Right kidney (tissue), 1 donor: Measurements from ENCODE around the gene USP22.
"Not testable (repeated sequence)": the region's sequence is repeated elsewhere in the genome, so short reads cannot be mapped to it uniquely, and the experiment has no call there.

ENCODE experiments used
- DNase-seq: peaks from one replicate; pipeline ENCODE4 v3.0.0-alpha.2; 2016

Gene USP22

GRCh38 chr17:20988896-20989295 is 53.9 kb downstream of the USP22 start:
- no peak for DNase-seq

DNA sequence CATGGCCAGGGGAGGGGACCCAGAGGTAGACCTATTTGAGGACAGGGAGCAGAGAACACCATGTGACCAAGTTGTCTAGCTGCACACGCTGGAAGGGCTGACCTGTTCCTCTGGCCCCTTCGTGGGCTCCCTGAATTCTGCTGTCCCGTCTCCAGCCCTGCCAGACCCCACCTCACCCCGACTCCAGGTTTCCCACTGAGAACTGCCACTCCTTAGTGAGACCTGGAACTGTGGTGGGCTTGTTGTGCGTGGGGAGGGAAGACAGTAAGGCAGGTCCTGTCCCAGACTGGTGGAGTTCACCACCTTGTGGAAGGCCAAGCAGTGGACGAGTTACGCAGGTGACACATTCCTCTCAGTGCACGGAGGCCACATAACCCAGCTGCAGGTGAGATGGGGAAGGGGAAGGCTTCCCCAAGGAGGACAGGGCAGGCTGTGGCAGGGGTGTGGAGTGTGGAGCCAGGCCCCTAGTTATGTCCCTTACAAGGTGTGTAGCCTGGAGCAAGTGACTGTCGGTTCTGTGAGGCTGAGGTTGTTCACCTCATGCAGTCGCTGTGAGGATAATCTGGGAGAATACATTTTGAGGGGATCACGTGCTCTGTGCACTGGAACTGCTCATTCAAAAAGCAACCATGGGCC is 54.7 kb downstream of the USP22 start:
- DNase-seq = no peak

DNA sequence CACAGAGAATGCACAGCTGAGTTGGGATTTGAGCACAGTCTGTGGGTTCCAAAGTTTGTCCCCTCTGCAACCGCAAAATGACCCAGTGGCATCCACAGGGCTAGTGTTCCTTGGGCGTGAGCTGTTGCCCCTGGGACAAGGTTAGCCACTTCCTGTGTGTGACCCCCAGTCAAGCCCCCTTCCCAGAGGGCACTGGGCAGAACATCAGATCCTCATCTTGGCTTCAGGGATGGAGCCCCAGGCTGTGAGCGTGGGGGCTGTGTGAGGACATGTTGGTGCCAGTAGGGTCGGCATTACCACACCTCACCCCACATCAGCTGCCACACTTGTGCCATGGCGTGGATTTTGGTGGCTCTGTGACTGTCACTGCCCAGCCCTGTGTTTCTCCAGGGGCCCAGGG is 55.3 kb downstream of the USP22 start:
- no peak for DNase-seq

DNA sequence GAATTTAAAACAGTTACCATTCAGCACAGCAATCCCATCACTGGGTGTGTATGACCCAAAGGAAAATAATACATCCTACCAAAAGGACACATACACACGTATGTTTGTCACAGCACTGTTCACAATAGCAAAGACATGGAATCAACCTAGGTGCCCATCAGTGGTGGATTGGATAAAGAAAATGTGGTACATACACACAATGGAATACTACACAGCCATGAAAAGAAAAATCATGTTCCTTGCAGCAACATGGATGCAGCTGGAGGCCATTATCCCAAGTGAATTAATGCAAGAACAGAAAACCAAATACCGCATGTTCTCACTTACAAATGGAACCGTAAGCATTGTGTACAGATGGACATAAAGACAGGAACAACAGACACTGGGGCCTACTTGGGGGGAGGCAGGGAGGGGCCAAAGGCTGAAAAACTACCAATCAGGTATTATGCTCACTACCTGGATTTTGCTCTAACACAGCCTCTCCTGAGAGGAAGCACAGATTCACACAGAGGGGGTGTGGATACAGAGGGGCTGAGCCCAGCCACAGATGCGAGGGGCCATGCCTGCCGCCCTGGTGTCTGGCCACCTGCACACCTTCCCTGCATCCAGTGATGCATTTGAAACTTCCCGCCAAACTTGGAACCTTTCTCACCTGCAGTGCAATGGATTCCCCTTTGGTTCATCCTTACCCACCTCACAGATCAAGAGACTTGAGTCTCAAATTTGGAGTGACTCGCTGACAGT is 55.9 kb downstream of the USP22 start:
- DNase-seq = no peak

DNA sequence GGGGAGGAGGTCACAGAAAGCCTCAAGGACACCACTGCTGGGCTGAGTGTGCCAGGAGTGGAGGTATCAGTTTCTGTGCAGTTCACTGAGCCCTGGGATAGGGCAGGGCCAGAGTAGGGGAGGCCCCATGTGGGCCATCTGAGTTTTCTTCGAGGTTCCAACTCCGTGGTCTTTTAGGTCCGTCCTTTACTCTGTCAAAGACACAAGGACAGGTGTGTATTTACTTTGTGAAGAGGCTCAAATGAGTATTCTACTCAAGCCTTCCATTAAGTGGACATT is 59.5 kb downstream of the USP22 start:
- DNase-seq = no peak

GRCh38 chr17:20982589-20983358 is 60.0 kb downstream of the USP22 start:
- no peak for DNase-seq

DNA sequence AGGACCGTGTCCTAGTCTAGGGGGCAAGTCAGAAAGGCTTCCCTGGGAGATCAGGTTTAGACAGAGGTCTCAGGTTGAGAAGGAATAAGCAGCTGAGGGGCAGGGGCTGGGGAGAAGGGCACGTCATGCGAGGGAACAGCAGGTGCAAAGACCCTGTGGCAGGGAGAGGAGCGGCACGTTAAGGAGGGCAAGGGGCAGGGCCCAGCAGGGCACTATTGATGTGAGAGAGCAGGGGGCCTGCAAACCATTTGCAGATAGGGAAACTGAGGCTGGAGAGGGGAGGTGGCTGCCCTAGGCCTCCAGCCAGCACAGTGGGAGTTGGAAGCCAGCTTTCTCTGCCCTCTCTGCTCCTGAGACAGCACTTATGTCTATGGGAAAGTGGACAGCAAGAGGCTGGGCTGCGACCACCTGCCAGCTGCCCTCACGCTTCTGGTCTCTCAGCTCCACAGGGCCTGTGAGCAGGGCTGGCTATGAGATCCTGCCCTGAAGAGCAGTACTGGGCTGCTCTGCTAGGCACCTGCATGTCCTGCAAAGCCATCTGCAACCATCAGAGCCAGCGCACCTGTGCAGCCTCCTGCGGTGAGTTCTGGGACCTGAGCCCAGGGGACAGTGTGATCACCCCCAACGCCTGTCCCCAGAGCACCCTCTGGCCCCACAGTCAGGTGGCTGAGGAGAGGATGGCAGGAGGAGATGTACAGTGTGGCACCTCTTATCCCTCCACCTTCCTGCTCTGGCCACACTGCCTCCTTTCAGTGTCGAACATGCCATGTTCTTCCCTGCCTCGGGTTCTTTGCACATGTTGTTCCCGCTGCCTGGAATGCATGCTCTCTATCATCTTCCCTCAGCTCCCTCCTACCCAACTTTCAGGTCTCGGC is 61.5 kb downstream of the USP22 start:
- no peak for DNase-seq

DNA sequence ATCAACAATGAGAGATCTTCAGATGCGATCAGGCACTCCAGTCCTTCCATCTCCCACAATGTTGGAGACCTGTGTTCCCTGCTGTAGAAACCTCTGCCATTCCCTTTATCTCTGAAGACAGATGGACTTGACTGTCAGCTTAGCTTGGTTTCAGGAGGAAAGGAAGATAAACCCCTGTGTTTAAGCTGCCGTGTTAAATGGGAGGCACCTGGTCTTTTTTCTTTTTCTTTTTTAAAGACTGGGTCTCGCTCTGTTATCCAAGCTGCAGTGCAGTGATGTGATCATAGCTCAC is 63.1 kb downstream of the USP22 start:
- DNase-seq = no peak

- DNase-seq = not testable (repeated sequence)
Measured at GRCh38 chr17:20979007-20979791, 63.6 kb downstream of the USP22 start.

GRCh38 chr17:20977609-20978253 is 65.1 kb downstream of the USP22 start:
- not testable (repeated sequence) for DNase-seq

GRCh38 chr17:20975566-20975965 is 67.2 kb downstream of the USP22 start:
- DNase-seq = no peak

DNA sequence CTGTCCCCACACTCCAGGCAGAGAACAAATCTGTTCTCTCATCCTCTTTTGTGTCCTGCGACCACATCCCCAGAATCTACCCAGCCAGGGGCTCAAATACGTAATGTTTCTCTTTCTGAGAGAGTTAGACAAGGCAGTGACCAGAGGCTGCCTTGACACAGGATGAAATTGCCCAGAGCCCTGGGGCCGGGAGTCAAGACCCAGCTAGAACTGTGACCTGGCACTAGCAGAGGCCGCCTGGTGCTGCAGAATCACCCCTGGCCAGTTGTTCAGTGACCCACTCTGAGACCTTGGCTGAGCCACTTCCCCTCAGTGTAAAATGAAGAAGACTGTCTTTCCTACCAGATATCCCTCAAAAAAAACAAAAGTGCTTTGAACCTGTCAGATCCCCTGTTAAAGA is 72.5 kb downstream of the USP22 start:
- DNase-seq = no peak

DNA sequence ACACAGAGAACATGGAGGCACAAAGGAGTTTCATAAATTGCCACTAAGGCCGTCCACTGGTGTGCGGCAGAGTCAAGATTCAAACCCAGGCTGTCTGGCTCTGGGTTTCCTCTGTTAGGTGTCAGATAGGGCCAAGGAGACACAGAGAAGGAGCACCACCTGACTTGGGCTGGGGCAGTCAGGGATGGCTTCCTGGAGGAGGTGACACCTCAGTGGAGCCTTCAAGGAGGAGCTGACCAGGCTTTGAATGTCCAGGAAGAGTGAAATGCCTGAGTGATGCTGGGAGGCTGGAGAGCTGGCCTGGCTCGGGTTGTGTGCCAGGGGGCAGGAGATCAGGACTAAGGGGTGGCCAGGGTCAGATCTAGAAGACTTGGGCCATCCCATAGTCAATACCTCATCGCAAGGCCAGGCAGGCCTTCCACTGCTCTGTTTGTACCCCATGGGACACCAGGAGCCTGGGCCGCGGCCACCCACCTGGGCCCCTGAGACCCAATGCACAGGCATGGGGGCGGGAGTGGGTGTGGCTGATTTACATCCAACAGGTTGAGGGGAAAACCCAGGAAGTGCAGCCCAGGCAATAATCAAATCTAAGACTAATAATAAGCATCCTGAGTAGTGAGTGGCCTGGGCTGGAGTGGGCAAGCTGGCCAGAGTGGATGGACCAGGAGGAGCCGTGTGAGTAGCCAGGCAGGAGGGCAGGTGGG is 73.7 kb downstream of the USP22 start:
- DNase-seq = no peak

GRCh38 chr17:20967776-20968175 is 75.0 kb downstream of the USP22 start:
- DNase-seq = no peak

DNA sequence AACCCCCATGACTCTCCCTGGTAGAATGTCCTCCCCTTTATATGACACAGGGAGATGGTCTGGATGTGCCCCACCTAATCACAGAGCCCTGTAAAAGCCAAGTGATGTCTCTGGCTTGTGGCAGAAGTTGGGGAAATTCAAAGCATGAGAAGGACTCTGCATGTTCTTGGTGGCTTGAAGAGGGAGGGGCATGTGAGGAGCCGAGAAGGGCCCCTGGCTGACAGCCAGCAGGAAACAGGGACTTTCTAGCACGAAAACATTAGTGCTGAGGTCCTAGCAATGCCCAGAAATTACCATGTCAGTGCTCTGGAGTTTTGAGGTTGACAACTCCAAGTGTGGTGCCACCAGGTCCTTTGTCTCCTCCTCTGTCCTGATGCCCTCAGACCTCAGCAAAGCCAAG is 75.9 kb downstream of the USP22 start:
- no peak for DNase-seq

GRCh38 chr17:20965492-20965891 is 77.3 kb downstream of the USP22 start:
- no peak for DNase-seq

DNA sequence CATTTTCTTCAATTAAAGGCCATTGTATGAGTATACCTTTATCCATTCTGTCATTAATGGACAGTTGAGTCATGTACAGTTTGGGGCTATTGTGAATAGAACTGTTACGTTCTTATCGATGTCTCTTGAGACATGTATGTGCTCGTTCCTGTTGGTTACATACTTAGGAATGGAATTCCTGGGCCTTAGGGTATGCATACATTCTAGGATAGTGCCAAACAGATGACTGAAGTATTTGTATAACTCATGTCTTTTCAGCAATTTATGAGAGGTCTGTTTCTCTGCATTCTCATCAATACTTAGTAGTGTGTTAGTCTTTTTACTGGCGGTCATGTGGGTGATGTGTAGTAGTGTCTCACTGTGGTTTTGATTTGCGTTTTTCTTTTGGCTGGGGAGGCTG is 81.2 kb downstream of the USP22 start:
- DNase-seq = no peak

DNA sequence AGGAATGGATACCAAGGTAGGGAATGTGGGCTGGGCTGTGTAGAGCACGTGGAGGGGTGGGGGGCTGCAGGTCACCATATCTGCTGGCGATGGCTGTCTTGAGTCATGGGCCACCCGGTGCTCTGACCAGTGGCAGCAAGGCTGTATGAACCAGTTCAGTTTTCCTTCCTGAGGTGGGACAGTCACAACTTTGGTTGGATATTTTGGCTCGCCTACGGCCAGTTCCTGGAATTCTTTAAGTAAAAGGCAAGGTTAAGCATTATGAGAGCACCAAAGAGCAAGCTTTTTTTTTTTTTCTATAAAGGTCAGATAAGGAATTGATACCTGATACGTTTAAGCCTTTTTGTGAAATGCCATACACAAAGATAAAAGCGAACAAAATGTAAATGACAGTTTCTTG is 81.9 kb downstream of the USP22 start:
- no peak for DNase-seq

DNA sequence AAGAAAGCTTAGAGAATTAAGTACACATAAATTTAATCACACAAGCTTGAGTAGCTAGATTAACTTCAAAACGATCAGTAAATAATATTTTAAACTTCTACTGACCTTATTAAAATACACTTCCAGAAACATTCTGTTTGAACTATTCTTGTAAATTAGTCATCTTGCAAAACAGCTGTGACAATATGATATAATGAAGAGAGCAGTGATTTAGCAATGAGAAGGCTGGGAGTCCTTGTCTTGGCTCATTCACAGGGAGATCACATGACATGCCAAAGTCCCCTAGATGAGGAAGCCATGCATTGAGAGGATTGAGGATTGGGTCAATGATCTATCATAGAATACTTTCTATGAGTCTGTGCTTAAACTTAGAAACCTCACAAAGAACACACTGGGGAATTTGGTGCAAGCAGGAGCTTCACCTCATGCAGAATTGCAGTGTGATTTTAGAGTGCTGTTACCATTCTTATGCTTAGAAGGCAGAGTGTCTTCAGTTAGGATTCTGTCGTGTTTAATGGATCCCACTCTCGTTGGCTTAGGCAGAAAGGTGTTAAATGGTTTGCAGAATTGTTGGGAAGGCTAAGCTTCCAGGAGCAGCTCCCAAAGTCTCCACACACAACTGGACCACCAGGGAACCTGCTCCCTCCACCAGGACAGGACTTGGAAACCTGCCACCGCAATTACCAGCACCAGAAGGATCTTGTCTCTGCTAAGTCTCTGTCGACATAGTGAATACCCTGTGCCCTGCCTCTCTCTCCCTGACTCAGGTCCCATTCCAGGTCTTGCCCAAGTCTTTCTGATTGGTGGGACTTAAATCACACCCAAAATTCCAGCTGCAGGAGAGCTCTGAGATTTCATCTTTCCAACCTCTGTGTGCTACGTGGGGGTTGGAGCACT is 87.1 kb downstream of the USP22 start:
- DNase-seq = peak; percentile 19

- DNase-seq = no peak
Measured at GRCh38 chr17:20954794-20955193, 88.0 kb downstream of the USP22 start.
